Measurements from ENCODE around the gene SEPTIN11.

SEPTIN11 gene

DNA sequence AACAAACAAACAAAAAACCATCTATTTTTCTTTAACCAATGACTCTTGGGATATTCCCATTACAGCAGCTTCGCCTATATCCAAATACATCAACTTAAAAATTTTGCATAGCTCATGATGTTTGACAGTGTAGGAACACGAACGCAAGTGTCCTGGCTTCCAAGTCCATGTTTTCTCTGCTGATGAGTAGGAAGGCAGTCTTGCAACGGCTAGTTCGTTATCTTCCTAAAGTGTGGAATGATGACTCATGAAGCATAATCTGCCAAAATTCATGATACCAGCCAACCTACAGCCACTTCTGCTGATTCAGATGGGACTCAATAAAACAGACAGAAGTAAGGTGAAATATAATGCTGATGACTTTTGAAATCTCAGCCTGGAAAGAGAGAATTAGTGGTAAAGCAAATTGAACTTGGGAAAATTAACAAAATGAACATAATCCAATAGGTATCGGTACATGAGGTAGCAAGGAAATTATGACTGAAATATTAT is 6.4 kb upstream of the SEPTIN11 start:
- TF ChIP-seq, protein P1, sequence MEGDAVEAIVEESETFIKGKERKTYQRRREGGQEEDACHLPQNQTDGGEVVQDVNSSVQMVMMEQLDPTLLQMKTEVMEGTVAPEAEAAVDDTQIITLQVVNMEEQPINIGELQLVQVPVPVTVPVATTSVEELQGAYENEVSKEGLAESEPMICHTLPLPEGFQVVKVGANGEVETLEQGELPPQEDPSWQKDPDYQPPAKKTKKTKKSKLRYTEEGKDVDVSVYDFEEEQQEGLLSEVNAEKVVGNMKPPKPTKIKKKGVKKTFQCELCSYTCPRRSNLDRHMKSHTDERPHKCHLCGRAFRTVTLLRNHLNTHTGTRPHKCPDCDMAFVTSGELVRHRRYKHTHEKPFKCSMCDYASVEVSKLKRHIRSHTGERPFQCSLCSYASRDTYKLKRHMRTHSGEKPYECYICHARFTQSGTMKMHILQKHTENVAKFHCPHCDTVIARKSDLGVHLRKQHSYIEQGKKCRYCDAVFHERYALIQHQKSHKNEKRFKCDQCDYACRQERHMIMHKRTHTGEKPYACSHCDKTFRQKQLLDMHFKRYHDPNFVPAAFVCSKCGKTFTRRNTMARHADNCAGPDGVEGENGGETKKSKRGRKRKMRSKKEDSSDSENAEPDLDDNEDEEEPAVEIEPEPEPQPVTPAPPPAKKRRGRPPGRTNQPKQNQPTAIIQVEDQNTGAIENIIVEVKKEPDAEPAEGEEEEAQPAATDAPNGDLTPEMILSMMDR (IDR thresholded peaks at IDR 0.05; ENCODE audit: extremely low read depth, insufficient read depth, missing control alignments) = no peak
- in situ Hi-C loops (cut with MboI; ENCODE audit: low pct_unique_long_range_greater_than_20kb, low sequenced_read_pairs, unreplicated experiment) = no loop called here
- no peak for DNase-seq (ENCODE audit: low spot score)

DNA sequence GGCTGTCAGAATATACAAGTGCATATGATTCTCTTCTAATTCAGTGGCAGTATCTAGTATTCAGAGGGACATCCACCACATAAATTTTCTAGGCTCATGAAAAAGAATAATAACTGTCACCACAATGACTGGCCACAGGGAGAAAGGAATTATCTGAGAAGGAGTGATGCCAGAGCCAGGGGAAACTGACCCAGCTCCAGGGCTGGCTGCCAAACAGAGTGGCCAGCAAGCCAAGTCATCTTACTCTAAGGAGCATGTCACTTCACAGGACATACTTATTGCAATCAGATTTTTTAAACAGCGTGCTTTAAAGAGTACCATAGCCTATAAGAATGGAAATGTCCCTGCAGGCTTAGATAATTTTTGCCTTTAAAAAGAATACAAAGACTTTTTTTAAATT is 5.8 kb upstream of the SEPTIN11 start:
- in situ Hi-C loops (cut with MboI; ENCODE audit: low pct_unique_long_range_greater_than_20kb, low sequenced_read_pairs, unreplicated experiment) = no loop called here
- no peak for DNase-seq (ENCODE audit: low spot score)
- TF ChIP-seq, protein P1 (IDR thresholded peaks at IDR 0.05; ENCODE audit: extremely low read depth, insufficient read depth, missing control alignments) = no peak

DNA sequence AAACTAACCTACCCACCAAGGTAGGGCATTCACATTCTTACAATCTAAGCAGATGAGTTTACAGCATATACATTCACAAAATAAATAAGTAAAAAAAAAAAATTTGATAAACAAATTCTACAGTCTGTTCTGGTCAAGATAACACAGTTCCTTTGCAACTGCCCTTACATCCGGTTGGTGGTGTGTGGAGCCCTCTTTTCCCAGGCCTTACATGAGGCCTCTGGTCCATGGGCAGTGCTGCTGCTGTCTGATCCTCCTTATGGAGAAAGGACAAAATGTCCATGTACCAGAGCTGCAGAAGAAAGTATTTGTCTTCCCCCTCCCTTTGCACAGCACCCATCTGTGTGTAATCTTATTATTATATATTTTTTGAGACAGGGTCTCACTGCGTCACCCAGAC is 2.2 kb upstream of the SEPTIN11 start:
- TF ChIP-seq, protein P1 (IDR thresholded peaks at IDR 0.05; ENCODE audit: extremely low read depth, insufficient read depth, missing control alignments) = no peak
- DNase-seq (ENCODE audit: low spot score) = no peak
- in situ Hi-C loops (cut with MboI; ENCODE audit: low pct_unique_long_range_greater_than_20kb, low sequenced_read_pairs, unreplicated experiment) = no loop called here

DNA sequence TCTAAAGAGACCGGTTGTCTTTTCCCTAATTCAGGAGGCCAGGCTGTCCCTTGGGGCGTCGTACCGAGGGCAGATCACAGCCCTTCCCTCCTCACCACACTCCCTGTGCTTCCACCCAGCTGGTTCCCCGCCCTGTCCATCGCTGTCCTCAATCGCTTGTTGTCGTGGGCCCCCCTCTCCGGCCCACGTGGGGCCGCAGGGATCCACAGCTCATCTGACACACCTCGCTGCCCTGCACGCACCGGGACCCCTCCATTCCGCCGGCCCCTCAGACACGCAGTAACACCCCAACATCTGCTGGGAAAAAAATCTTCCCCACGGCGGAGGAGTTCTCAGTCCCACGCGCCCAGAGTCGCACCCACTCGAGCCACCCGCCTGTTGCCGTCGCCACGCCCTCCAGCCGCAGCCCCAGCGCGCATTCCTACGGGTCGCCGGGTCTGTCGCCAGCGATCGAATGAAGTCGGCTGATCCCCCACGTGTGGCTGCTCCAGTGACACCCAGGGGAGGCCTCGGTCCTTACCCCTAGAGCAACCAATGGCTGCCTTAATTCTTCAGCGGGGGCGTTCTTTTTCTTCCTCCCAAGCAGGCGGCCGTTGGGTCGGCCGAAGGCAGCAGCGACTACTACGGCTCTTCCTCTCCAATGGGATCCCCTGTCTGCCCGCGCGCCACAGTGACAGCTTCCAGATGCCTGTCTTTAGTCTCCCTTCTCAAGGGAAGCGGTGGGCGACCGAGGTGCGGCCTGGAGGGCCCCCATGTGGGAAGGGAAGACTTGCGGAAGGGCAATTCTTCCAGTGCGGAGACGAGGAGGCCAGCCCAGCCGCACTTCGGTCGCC is 893 bp upstream of the SEPTIN11 start:
- TF ChIP-seq, protein P1 (IDR thresholded peaks at IDR 0.05; ENCODE audit: extremely low read depth, insufficient read depth, missing control alignments) = no peak
- DNase-seq (ENCODE audit: low spot score) = peak; percentile 93
- in situ Hi-C loops (cut with MboI; ENCODE audit: low pct_unique_long_range_greater_than_20kb, low sequenced_read_pairs, unreplicated experiment) = no loop called here

DNA sequence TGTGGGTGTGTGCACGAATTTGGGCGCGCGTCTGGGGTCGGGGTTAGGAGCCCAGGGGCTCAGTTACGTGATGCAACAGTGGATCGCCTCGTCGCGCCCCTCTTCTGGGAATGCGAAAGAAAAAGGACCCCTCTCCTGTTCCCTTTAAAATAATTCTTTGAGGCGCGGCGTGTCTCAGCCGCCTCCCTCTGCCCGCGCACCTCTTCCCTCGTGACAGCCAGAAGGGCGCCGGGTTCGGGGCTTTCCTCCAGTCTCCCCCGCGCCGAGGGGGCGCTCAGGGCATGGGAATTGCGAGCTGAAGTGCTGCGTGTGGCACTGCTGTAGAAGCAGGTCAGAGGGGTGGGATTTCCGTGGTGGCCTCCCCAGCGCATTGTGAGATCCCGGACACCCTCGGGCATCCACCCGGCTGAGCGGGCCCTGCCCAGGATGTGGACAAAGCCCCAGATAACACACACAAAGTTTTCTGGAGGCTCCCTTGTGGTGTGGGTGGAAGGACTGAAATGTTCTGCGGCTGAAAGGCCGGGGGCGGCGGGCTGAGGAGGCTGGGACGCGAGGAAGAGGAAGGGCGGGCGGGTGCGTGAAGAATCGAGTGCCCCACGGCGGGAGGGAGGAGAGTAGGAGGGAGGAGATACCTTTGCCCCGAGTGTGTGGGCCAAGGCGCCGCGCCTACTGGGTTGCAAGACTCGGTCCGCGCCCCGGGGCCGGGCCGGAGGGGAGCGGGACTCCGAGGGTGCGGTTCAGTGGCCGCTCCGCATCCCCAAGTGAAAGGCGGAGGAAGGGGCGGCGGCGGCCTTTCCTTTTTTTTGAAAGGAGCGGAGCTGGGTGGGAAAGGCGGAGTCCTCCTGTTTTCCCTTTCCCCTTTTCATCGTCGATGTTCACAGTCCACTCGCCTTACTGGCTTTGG is 752 bp downstream of the SEPTIN11 start:
- DNase-seq (ENCODE audit: low spot score) = peak; percentile 61
- in situ Hi-C loops (cut with MboI; ENCODE audit: low pct_unique_long_range_greater_than_20kb, low sequenced_read_pairs, unreplicated experiment) = no loop called here
- TF ChIP-seq, protein P1 (IDR thresholded peaks at IDR 0.05; ENCODE audit: extremely low read depth, insufficient read depth, missing control alignments) = peak; percentile 33

DNA sequence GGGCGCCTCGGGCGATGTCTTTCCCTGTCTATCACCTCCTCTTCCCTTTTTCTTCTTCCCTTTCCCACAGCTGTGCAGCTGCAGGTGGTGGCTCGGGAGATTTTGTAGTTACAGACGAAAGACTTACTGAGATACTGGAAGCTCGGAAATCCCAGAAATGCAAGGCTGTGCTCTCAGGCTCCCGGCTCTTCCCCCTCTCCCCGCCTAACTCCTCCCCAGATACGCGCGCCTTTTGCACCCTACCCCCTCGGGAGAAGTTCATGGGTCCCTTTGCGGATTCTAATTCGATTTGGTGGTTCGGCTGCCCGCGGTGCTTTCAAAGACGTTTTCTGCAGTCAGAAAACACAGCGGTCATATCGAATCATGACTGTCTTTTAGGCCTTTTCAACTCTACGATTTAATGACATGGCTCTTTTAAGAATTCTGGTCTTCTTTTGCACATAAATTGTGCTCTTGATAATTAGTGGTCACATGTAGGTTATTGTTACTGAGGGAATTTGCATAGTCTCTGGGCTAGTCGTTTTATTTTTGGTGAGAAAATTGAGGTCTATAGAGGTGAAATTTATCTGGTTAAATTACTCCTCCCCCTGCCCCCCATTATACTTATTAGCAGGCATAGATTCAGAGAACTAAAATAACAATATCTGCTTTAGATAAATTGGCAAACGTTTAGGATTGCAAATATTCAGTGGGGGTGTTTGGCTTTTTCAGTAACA is 1.6 kb downstream of the SEPTIN11 start:
- in situ Hi-C loops (cut with MboI; ENCODE audit: low pct_unique_long_range_greater_than_20kb, low sequenced_read_pairs, unreplicated experiment) = no loop called here
- DNase-seq (ENCODE audit: low spot score) = peak; percentile 25
- TF ChIP-seq, protein P1 (IDR thresholded peaks at IDR 0.05; ENCODE audit: extremely low read depth, insufficient read depth, missing control alignments) = no peak
